H1 (cell line): ENCODE results near the gene GLRX. TPM values are rescaled to one million over a fixed set of nuclear protein-coding genes. Genes with fewer than 3 reads are reported as not detected.

ENCODE experiments used
- CTCF ChIA-PET: fragments of 300-600 bp; sonication (Branson Sonifier 250); formaldehyde crosslinking; loops from one replicate; lab custom pipeline; 2021; ENCODE audit not compliant: partially characterized antibody; lab: Charles Lee
- POLR2A ChIA-PET: fragments of 300-600 bp; sonication (Branson Sonifier 250); formaldehyde crosslinking; loops from one replicate; lab custom pipeline; 2021; ENCODE audit warnings: inconsistent platforms; ENCODE audit not compliant: partially characterized antibody; lab: Charles Lee
- DNase-seq, 2 experiments: peaks; one replicate each; pipeline versions ENCODE4 v3.0.0 to v3.0.0-alpha.2; 2010 to 2022; ENCODE audit warnings: low spot score in 2 of 2, low read depth in 1 of 2, mixed read lengths in 1 of 2
- FAIRE-seq: peaks from 2 replicates; lab custom pipeline; 2011; peaks lifted over from hg19 to GRCh38; lab: Jason Lieb, UNC
- H2AFZ ChIP-seq: 2 replicates; pipeline ENCODE4 v1.8.1; 2012; ENCODE audit warnings: low read length, inconsistent platforms
- H2AK5ac ChIP-seq: 2 replicates; pipeline ENCODE4 v1.6.1; 2013; ENCODE audit warnings: low read depth, low read length
- H2BK120ac ChIP-seq: replicated peaks from 2 replicates; pipeline ENCODE3; 2013; ENCODE audit warnings: low read depth, low read length, inconsistent platforms
- H2BK12ac ChIP-seq: 2 replicates; pipeline ENCODE4 v1.6.1; 2013; ENCODE audit warnings: low read depth, low read length
- H2BK15ac ChIP-seq: 2 replicates; pipeline ENCODE4 v1.6.1; 2013; ENCODE audit warnings: low read length
- H2BK20ac ChIP-seq: 2 replicates; pipeline ENCODE4 v1.6.1; 2013; ENCODE audit warnings: low read length
- H2BK5ac ChIP-seq: 2 replicates; pipeline ENCODE4 v1.6.1; 2013; ENCODE audit warnings: low read depth, low read length
- H3K14ac ChIP-seq: 2 replicates; pipeline ENCODE4 v1.6.1; 2013; ENCODE audit warnings: inconsistent platforms; ENCODE audit not compliant: insufficient read length
- H3K18ac ChIP-seq: 2 replicates; pipeline ENCODE4 v1.6.1; 2013; ENCODE audit warnings: low read length; ENCODE audit errors: extremely low read depth
- H3K23ac ChIP-seq: 2 replicates; pipeline ENCODE4 v1.6.1; 2013; ENCODE audit warnings: inconsistent platforms; ENCODE audit not compliant: insufficient read length
- H3K23me2 ChIP-seq: 2 replicates; pipeline ENCODE4 v1.6.1; 2013; ENCODE audit warnings: low read depth, low read length
- H3K27ac ChIP-seq: 2 replicates; pipeline ENCODE4 v1.6.1; 2011; ENCODE audit warnings: low read depth, low read length, inconsistent platforms
- H3K27me3 ChIP-seq, 4 experiments: replicated peaks in 1 of 4; 1 replicate in 1 of 4; 2 replicates in 3 of 4; pipeline versions ENCODE4 v1.6.1 to v1.8.1; 2011 to 2013; ENCODE audit warnings: low read length in 3 of 4, mild to moderate bottlenecking in 3 of 4, inconsistent platforms in 2 of 4, mixed read lengths in 2 of 4, moderate library complexity in 1 of 4; ENCODE audit not compliant: control insufficient read depth in 3 of 4, insufficient read depth in 3 of 4; ENCODE audit errors: extremely low read depth in 1 of 4
- H3K36me3 ChIP-seq, 4 experiments: 2 replicates each; pipeline versions ENCODE4 v1.6.1 to v1.8.1; 2011 to 2013; ENCODE audit warnings: mild to moderate bottlenecking in 4 of 4, low read length in 3 of 4, moderate library complexity in 2 of 4, control low read depth in 1 of 4, inconsistent platforms in 1 of 4; ENCODE audit not compliant: insufficient read depth in 4 of 4, control insufficient read depth in 2 of 4
- H3K4ac ChIP-seq: replicated peaks from 2 replicates; pipeline ENCODE3; 2013; ENCODE audit warnings: low read length, low read depth, mixed read lengths, inconsistent platforms; ENCODE audit not compliant: insufficient read length
- H3K4me1 ChIP-seq, 4 experiments: replicated peaks in 1 of 4; 1 replicate in 1 of 4; 2 replicates in 3 of 4; pipeline versions ENCODE4 v1.6.1 to v1.8.1; 2011 to 2013; ENCODE audit warnings: low read length in 3 of 4, inconsistent platforms in 2 of 4, mixed read lengths in 1 of 4; ENCODE audit not compliant: insufficient read depth in 4 of 4, control insufficient read depth in 3 of 4
- H3K4me2 ChIP-seq, 2 experiments: 2 replicates each; pipeline versions ENCODE4 v1.6.1 to v1.8.1; 2011 to 2013; ENCODE audit warnings: low read depth in 2 of 2, low read length in 2 of 2, control low read depth in 1 of 2, inconsistent platforms in 1 of 2, mild to moderate bottlenecking in 1 of 2; ENCODE audit not compliant: insufficient read depth in 1 of 2
- H3K4me3 ChIP-seq, 4 experiments: fragments of 200-600, 300-600 bp in 1 of 4; sonication (generic), shearing (Covaris generic), sonication (Bioruptor Twin) in 1 of 4; 2 replicates each; pipeline versions ENCODE4 v1.5.1 to v1.8.1; 2011 to 2016; ENCODE audit warnings: low read length in 4 of 4, low read depth in 3 of 4, control low read depth in 2 of 4, inconsistent platforms in 2 of 4, mild to moderate bottlenecking in 2 of 4, mixed read lengths in 1 of 4, moderate library complexity in 1 of 4; ENCODE audit not compliant: insufficient read depth in 2 of 4; ENCODE audit errors: extremely low read depth in 1 of 4
- H3K56ac ChIP-seq: replicated peaks from 2 replicates; pipeline ENCODE3; 2013; ENCODE audit warnings: low read depth, mild to moderate bottlenecking, mixed read lengths, low read length, inconsistent platforms; ENCODE audit not compliant: insufficient read length
- H3K79me1 ChIP-seq: 2 replicates; pipeline ENCODE4 v1.6.1; 2013; ENCODE audit warnings: low read depth, low read length, control low read depth
- H3K79me2 ChIP-seq, 2 experiments: 2 replicates each; pipeline versions ENCODE4 v1.6.1 to v1.8.1; 2012 to 2013; ENCODE audit warnings: low read length in 2 of 2, mild to moderate bottlenecking in 2 of 2, inconsistent platforms in 1 of 2; ENCODE audit not compliant: insufficient read depth in 2 of 2, control insufficient read depth in 1 of 2
- H3K9ac ChIP-seq, 4 experiments: replicated peaks in 1 of 4; 1 replicate in 1 of 4; 2 replicates in 3 of 4; pipeline versions ENCODE4 v1.6.1 to v1.8.1; 2011 to 2013; ENCODE audit warnings: low read depth in 3 of 4, low read length in 3 of 4, control low read depth in 2 of 4, mild to moderate bottlenecking in 2 of 4, moderate library complexity in 2 of 4, inconsistent platforms in 1 of 4; ENCODE audit errors: extremely low read depth in 1 of 4
- H3K9me3 ChIP-seq, 2 experiments: 2 replicates each; pipeline versions ENCODE4 v1.6.1 to v1.8.1; 2012 to 2013; ENCODE audit warnings: mild to moderate bottlenecking in 2 of 2, moderate library complexity in 2 of 2, control low read depth in 1 of 2, inconsistent platforms in 1 of 2, low read depth in 1 of 2, low read length in 1 of 2, mixed read lengths in 1 of 2; ENCODE audit not compliant: insufficient read depth in 2 of 2
- H4K20me1 ChIP-seq, 2 experiments: replicated peaks in 1 of 2; 2 replicates each; pipeline versions ENCODE3 to v1.8.1; 2011 to 2013; ENCODE audit warnings: inconsistent platforms in 2 of 2, low read length in 2 of 2, mild to moderate bottlenecking in 1 of 2; ENCODE audit not compliant: insufficient read depth in 2 of 2, control insufficient read depth in 1 of 2
- H4K5ac ChIP-seq: 2 replicates; pipeline ENCODE4 v1.6.1; 2013; ENCODE audit warnings: low read length, low read depth, mixed read lengths, inconsistent platforms; ENCODE audit not compliant: insufficient read length
- H4K8ac ChIP-seq: 2 replicates; pipeline ENCODE4 v1.8.0; 2013; ENCODE audit warnings: mild to moderate bottlenecking, moderate library complexity, low read length, inconsistent platforms; ENCODE audit not compliant: insufficient read depth; ENCODE audit errors: extremely low read depth
- H4K91ac ChIP-seq: replicated peaks from 2 replicates; pipeline ENCODE3; 2013; ENCODE audit warnings: low read length, mixed read lengths, inconsistent platforms; ENCODE audit not compliant: insufficient read length
- BCL11A ChIP-seq, 2 experiments: IDR thresholded peaks; one replicate each; pipeline ENCODE4 v1.6.1; 2011; ENCODE audit warnings: low read depth in 2 of 2, low read length in 2 of 2, mild to moderate bottlenecking in 2 of 2
- GTF2F1 ChIP-seq: IDR thresholded peaks from 2 replicates; pipeline ENCODE4 v1.6.1; 2012; ENCODE audit warnings: low read depth, low read length, improper control_type of control experiment, borderline replicate concordance
- POLR2A ChIP-seq, 2 experiments: IDR thresholded peaks; 1 replicate in 1 of 2; 2 replicates in 1 of 2; pipeline ENCODE4 v1.6.1; 2011; ENCODE audit warnings: low read depth in 2 of 2, low read length in 2 of 2, mild to moderate bottlenecking in 2 of 2; ENCODE audit errors: control extremely low read depth in 1 of 2
- RAD21 ChIP-seq, 2 experiments: IDR thresholded peaks in 1 of 2; conservative IDR thresholded peaks in 1 of 2; 2 replicates each; pipeline ENCODE4 v1.6.1; 2011; ENCODE audit warnings: low read depth in 2 of 2, low read length in 2 of 2, improper control_type of control experiment in 1 of 2, inconsistent platforms in 1 of 2, mild to moderate bottlenecking in 1 of 2, moderate library complexity in 1 of 2
- RNF2 ChIP-seq: fragments of 200-900, 300-1000 bp; sonication (generic); IDR thresholded peaks from 2 replicates; pipeline ENCODE4 v1.7.1; 2016; ENCODE audit warnings: borderline replicate concordance, low read depth, mild to moderate bottlenecking, antibody characterized with exemption, low read length; ENCODE audit not compliant: poor library complexity, severe bottlenecking; ENCODE audit errors: missing control alignments
- TBP ChIP-seq: IDR thresholded peaks from 2 replicates; pipeline ENCODE4 v1.6.1; 2011; ENCODE audit warnings: low read depth, low read length, improper control_type of control experiment
- ZNF274 ChIP-seq: IDR thresholded peaks from 2 replicates; pipeline ENCODE4 v1.7.0; 2012; ENCODE audit warnings: low read length, borderline replicate concordance; ENCODE audit errors: extremely low read depth
- WGBS, 2 experiments: shearing (Covaris generic) in 1 of 2; methylation state at CpG; one replicate each; pipeline versions ENCODE4 v1.1.6 to v1.1.7; 2013 to 2015; ENCODE audit warnings: low lambda C conversion rate in 2 of 2, mixed read lengths in 2 of 2, inconsistent platforms in 1 of 2, low coverage in 1 of 2, missing lambda C conversion rate in 1 of 2; ENCODE audit not compliant: insufficient replicate concordance in 2 of 2, insufficient coverage in 1 of 2, insufficient read length in 1 of 2; ENCODE audit errors: extremely low coverage in 1 of 2, missing lambda C conversion rate in 1 of 2; 5-methylcytosine and 5-hydroxymethylcytosine counted together
- polyA plus RNA-seq, 7 experiments: library from polyadenylated mRNA; depleted of rRNA in 3 of 7; stranded (reverse) in 5 of 7; unstranded in 2 of 7; fragments of >200 nt in 5 of 7; fragments of 200-250 nt in 2 of 7; gene quantifications; 1 replicate in 5 of 7; 2 replicates in 1 of 7; 4 replicates in 1 of 7; pipeline versions ENCODE4 v1.2.1 to v1.2.3, GENCODE V29; 2011 to 2013; ENCODE audit warnings: missing spikeins in 2 of 7, mixed read lengths in 2 of 7
- total RNA-seq: library from RNA; stranded (reverse); fragmentation: NEBNext Ultra II Directional; extraction: Animal tissue kit (Norgen Biotek cat#: 25700); gene quantifications from 2 replicates; pipeline ENCODE4 v1.2.1, GENCODE V29; 2021
- TF ChIP-seq, protein P1 (sequence below), 3 experiments: IDR thresholded peaks; 1 replicate in 2 of 3; 2 replicates in 1 of 3; pipeline versions ENCODE4 v1.5.1 to v1.6.1; 2011; ENCODE audit warnings: low read length in 3 of 3, mild to moderate bottlenecking in 3 of 3, inconsistent platforms in 2 of 3, low read depth in 1 of 3, moderate library complexity in 1 of 3; ENCODE audit not compliant: insufficient read depth in 1 of 3; ENCODE audit errors: control extremely low read depth in 1 of 3

The GLRX gene
- total and polyA plus RNA-seq, 2 of the 8 experiments (the other 6 are each of a cell fraction or from before 2014, with no cell fraction given) = 22.9 to 31.2 TPM

DNA sequence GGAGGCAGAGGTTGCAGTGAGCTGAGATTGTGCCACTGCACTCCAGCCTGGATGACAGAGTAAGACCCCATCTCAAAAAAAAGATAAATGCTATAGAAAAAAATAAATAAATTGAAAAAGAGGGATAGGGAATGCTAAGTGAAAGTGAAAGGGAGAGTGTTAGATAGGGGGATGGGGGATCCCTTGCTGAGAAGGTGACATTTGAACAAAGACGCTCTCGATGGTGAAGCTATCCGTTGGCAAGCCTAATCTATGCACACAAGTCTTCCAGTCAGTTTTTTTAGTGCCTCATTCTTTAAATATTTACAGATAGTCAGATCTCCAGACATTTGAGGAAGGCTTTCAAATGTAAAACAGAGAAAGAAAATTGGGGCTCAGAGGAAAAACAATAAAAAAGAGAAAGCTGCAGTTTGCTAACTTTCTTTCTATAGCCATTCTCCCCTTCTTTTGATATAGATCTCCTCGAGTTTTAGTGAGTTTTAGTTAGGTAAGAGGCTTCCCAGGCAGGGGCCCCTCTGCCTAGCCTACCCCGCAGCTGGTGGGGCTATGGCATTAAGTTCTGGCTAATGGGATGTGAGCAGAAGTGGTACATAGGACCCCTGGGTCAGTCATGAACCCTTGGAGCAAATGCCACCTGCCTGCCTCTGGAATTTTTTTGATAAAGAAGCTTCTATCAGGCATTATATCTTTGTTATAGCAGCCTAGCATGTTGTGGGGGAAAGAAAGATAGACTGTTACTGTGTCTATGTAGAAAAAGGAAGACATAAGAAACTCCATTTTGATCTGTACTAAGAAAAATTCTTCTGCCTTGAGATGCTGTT lies 12.0 kb downstream of the GLRX start:
- Histone ChIP-seq H3K9ac (no peak overlapping the region), H2AK5ac (no peak overlapping the region), H4K91ac (no peak overlapping the region), H3K56ac (no peak overlapping the region), H2BK15ac (no peak overlapping the region), H4K8ac (no peak overlapping the region), H3K4me3 (no peak overlapping the region), H3K27ac (no peak overlapping the region), H4K20me1 (no peaks in the 10 kb centered on the region), H2BK12ac (no peak overlapping the region), H3K4me1 (peaks cover 0 to 14% (median 7%) of the 10 kb centered on the region in 4 experiments; a peak in 4 of 7 replicates), H3K18ac (no peak overlapping the region), H3K23me2 (no peaks in the 10 kb centered on the region), H2BK20ac (no peak overlapping the region), H2BK5ac (no peak overlapping the region), H3K4me2 (no peak overlapping the region; a peak in 1 of 4 replicates), H4K5ac (no peak overlapping the region), H3K79me2 (no peaks in the 10 kb centered on the region), H3K9me3 (no peaks in the 10 kb centered on the region), H3K4ac (no peak overlapping the region), H3K79me1 (no peaks in the 10 kb centered on the region), H2AFZ (no peak overlapping the region), H2BK120ac (no peak overlapping the region), H3K36me3 (no peaks in the 10 kb centered on the region), H3K23ac (no peak overlapping the region), H3K27me3 (peaks cover 0 to 1% (median 0%) of the 10 kb centered on the region in 4 experiments; a peak in 1 of 7 replicates), H3K14ac (no peak overlapping the region)
- ChIA-PET POLR2A (interaction anchor here (1.1 kb wide), 1 partner anchor 13 kb away, joined by 6 read pairs; the partner anchor contains the start of gene GLRX), CTCF (interaction anchor here (0.9 to 1.7 kb wide), 4 partner anchors 18 to 31 kb away, joined by 3 to 9 read pairs (median 4); no protein-coding TSS in a partner anchor)
- no peak for DNase-seq
- no peak for FAIRE-seq
- 41% methylated on average over 5 of the region's 5 CpGs; no CpG with 5 or more reads in 1 of the 2 experiments for WGBS, 2 experiments
- TF ChIP-seq RNF2 (no peak), ZNF274 (no peak), TBP (no peak), GTF2F1 (no peak), BCL11A (IDR thresholded peaks at IDR 0.05; ENCODE audit: low read depth in 2 of 2, low read length in 2 of 2) (no peak), POLR2A (IDR thresholded peaks at IDR 0.05; ENCODE audit: control extremely low read depth in 1 of 2, low read depth in 2 of 2, low read length in 2 of 2) (no peak), RAD21 (IDR thresholded peaks at IDR 0.05 in 1 of 2, conservative IDR thresholded peaks at IDR 0.05 in 1 of 2; ENCODE audit: low read depth in 2 of 2, low read length in 2 of 2) (no peak)
- TF ChIP-seq, protein P1, sequence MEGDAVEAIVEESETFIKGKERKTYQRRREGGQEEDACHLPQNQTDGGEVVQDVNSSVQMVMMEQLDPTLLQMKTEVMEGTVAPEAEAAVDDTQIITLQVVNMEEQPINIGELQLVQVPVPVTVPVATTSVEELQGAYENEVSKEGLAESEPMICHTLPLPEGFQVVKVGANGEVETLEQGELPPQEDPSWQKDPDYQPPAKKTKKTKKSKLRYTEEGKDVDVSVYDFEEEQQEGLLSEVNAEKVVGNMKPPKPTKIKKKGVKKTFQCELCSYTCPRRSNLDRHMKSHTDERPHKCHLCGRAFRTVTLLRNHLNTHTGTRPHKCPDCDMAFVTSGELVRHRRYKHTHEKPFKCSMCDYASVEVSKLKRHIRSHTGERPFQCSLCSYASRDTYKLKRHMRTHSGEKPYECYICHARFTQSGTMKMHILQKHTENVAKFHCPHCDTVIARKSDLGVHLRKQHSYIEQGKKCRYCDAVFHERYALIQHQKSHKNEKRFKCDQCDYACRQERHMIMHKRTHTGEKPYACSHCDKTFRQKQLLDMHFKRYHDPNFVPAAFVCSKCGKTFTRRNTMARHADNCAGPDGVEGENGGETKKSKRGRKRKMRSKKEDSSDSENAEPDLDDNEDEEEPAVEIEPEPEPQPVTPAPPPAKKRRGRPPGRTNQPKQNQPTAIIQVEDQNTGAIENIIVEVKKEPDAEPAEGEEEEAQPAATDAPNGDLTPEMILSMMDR (IDR thresholded peaks at IDR 0.05; ENCODE audit: control extremely low read depth in 1 of 3, insufficient read depth in 1 of 3, low read depth in 1 of 3, low read length in 3 of 3) = no peak
